PC-9 (cell line): Measurements from ENCODE around the gene SSX4B.

Experiments
- CTCF ChIP-seq: fragments of 200-600 bp; sonication (generic); conservative IDR thresholded peaks from 2 replicates; pipeline ENCODE4 v1.6.1; 2017; ENCODE audit warnings: mixed run types, antibody characterized with exemption, mild to moderate bottlenecking, moderate library complexity
- EZH2 ChIP-seq: fragments of 200-600 bp; sonication (generic); IDR thresholded peaks from 2 replicates; pipeline ENCODE4 v1.8.0; 2017; ENCODE audit warnings: antibody characterized with exemption, low read depth

GRCh38 chrX:48459483-48459882 lies 47.7 kb upstream of the SSX4B start:
- TF ChIP-seq CTCF (no peak), EZH2 (no peak)
